ENCODE results near the gene HAP1.

DNA sequence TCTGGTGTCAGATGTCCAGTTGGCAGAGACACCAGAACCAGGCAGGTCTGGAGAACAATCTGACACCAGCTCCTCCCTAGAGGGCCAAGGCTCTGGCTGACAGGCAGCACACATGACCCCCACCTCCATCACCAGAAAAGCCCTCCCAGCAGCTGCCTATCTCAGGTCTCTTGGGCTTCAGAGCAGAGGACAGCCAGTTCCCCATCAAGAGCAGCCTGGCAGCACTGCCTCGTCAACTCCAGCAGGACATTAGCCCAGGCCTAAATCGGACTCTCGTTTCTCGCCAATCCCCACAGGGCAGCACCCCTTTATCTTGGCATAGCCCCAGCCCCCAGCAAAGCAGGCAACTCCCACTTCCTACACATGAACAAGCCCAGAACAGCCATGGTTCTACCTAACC, 47.7 kb upstream of the HAP1 start:
- no peak for TF ChIP-seq EZH2 (IDR thresholded peaks at IDR 0.05)
- TF ChIP-seq, protein P1, sequence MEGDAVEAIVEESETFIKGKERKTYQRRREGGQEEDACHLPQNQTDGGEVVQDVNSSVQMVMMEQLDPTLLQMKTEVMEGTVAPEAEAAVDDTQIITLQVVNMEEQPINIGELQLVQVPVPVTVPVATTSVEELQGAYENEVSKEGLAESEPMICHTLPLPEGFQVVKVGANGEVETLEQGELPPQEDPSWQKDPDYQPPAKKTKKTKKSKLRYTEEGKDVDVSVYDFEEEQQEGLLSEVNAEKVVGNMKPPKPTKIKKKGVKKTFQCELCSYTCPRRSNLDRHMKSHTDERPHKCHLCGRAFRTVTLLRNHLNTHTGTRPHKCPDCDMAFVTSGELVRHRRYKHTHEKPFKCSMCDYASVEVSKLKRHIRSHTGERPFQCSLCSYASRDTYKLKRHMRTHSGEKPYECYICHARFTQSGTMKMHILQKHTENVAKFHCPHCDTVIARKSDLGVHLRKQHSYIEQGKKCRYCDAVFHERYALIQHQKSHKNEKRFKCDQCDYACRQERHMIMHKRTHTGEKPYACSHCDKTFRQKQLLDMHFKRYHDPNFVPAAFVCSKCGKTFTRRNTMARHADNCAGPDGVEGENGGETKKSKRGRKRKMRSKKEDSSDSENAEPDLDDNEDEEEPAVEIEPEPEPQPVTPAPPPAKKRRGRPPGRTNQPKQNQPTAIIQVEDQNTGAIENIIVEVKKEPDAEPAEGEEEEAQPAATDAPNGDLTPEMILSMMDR (IDR thresholded peaks at IDR 0.05): no peak
